PC-9 (cell line): ENCODE measurements around the gene RAB28.

Experiments used
- EZH2 ChIP-seq: fragments of 200-600 bp; sonication (generic); IDR thresholded peaks from 2 replicates; pipeline ENCODE4 v1.8.0; 2017; ENCODE audit warnings: antibody characterized with exemption, low read depth
- TF ChIP-seq, protein P1 (sequence below): fragments of 200-600 bp; sonication (generic); conservative IDR thresholded peaks from 2 replicates; pipeline ENCODE4 v1.6.1; 2017; ENCODE audit warnings: mixed run types, antibody characterized with exemption, mild to moderate bottlenecking, moderate library complexity

DNA sequence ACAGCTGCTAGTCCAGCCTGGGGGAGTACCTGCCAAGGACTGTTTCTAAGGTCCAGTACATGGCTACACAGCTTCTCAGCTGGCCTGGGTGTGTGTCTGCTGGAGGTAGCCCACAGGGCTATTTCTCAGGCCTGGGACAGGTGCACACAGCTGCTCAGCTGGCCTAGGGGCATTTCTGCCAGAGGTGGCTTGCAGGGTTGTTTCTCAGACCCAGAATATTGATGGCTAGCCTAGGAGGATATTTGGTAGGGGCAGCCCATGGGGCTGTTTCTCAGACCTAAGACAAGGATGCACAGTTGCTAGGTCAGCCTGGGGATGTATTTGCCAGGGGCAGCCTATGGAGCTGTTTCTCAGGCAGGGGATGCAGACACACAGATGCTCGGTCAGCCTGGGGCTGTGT lies 29.4 kb downstream of the RAB28 start:
- TF ChIP-seq, protein P1, sequence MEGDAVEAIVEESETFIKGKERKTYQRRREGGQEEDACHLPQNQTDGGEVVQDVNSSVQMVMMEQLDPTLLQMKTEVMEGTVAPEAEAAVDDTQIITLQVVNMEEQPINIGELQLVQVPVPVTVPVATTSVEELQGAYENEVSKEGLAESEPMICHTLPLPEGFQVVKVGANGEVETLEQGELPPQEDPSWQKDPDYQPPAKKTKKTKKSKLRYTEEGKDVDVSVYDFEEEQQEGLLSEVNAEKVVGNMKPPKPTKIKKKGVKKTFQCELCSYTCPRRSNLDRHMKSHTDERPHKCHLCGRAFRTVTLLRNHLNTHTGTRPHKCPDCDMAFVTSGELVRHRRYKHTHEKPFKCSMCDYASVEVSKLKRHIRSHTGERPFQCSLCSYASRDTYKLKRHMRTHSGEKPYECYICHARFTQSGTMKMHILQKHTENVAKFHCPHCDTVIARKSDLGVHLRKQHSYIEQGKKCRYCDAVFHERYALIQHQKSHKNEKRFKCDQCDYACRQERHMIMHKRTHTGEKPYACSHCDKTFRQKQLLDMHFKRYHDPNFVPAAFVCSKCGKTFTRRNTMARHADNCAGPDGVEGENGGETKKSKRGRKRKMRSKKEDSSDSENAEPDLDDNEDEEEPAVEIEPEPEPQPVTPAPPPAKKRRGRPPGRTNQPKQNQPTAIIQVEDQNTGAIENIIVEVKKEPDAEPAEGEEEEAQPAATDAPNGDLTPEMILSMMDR = no peak
- TF ChIP-seq EZH2 = no peak
